HEK293T (cell line): ENCODE measurements around the gene MT1E.
A peak's percentile ranks its signal among the peaks of the same experiment; 100 is the strongest.

Experiments
- CTCF ChIA-PET: fragments of 350-600 bp; formaldehyde crosslinking; extraction: SDS; loops from one replicate; lab custom pipeline; 2021; ENCODE audit warnings: antibody characterized with exemption, inconsistent platforms; lab: Yijun Ruan, JAX
- POLR2A ChIA-PET: fragments of 350-600 bp; formaldehyde crosslinking; extraction: SDS; loops from one replicate; lab custom pipeline; 2020; ENCODE audit warnings: antibody characterized with exemption, inconsistent platforms; lab: Yijun Ruan, JAX
- DNase-seq: peaks from one replicate; pipeline ENCODE4 v3.0.0; 2012; ENCODE audit warnings: mixed read lengths; ENCODE audit errors: extremely low spot score
- ARNT ChIP-seq: fragments of 450-650 bp; IDR thresholded peaks from 2 replicates; pipeline ENCODE4 v1.6.1; 2017; ENCODE audit warnings: mild to moderate bottlenecking
- BHLHE40 ChIP-seq: fragments of 450-650 bp; IDR thresholded peaks from 2 replicates; pipeline ENCODE4 v1.6.1; 2016; ENCODE audit warnings: mild to moderate bottlenecking, moderate library complexity, borderline replicate concordance
- CTBP1 ChIP-seq: fragments of 450-650 bp; IDR thresholded peaks from 2 replicates; pipeline ENCODE4 v1.6.1; 2016; ENCODE audit warnings: borderline replicate concordance
- ELF4 ChIP-seq: fragments of 450-650 bp; IDR thresholded peaks from 2 replicates; pipeline ENCODE4 v1.6.1; 2017; ENCODE audit warnings: antibody characterized with exemption
- FOXA1 ChIP-seq: fragments of 450-650 bp; IDR thresholded peaks from 2 replicates; pipeline ENCODE4 v1.6.1; 2016; ENCODE audit warnings: mild to moderate bottlenecking
- FOXK2 ChIP-seq: fragments of 450-650 bp; IDR thresholded peaks from 2 replicates; pipeline ENCODE4 v1.6.1; 2016; ENCODE audit warnings: mild to moderate bottlenecking
- FOXM1 ChIP-seq: fragments of 450-650 bp; IDR thresholded peaks from 2 replicates; pipeline ENCODE4 v1.6.1; 2017; ENCODE audit warnings: mild to moderate bottlenecking, borderline replicate concordance
- HDGF ChIP-seq: fragments of 450-650 bp; IDR thresholded peaks from 2 replicates; pipeline ENCODE4 v1.6.1; 2017; ENCODE audit warnings: antibody characterized with exemption, borderline replicate concordance
- LEF1 ChIP-seq: fragments of 450-650 bp; IDR thresholded peaks from 2 replicates; pipeline ENCODE4 v1.6.1; 2017; ENCODE audit warnings: mild to moderate bottlenecking, borderline replicate concordance
- NFRKB ChIP-seq: fragments of 450-650 bp; IDR thresholded peaks from 2 replicates; pipeline ENCODE4 v1.6.1; 2016; ENCODE audit warnings: mild to moderate bottlenecking, moderate library complexity
- SP1 ChIP-seq: fragments of 450-650 bp; IDR thresholded peaks from 2 replicates; pipeline ENCODE4 v1.6.1; 2017
- SUZ12 ChIP-seq: fragments of 450-650 bp; IDR thresholded peaks from 2 replicates; pipeline ENCODE4 v1.6.1; 2016; ENCODE audit warnings: mild to moderate bottlenecking
- TARDBP ChIP-seq: fragments of 450-650 bp; IDR thresholded peaks from 2 replicates; pipeline ENCODE4 v1.6.1; 2016
- ZNF384 ChIP-seq: fragments of 450-650 bp; IDR thresholded peaks from 2 replicates; pipeline ENCODE4 v1.6.1; 2016
- TF ChIP-seq, protein P1 (sequence below): fragments of 450-650 bp; IDR thresholded peaks from 2 replicates; pipeline ENCODE4 v1.6.1; 2016

MT1E gene

DNA sequence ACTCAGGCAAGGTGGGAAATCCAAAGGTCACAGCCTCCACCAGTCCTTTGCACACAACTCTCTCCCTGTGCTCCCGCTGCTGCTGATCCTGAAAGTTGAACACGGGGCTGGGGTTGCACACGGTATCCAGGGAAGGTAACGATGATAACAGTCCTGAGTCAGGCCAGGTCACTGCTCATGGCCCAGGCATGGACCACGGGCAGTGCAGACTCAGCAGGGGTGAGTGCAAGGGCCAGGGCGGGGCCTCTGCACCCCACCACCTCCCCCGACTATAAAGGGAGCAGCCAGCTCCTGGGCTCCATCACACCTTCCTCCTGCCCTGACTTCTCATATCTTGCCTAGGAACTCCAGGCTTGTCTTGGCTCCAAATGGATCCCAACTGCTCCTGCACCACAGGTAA is 26.0 kb downstream of the MT1E start, which contains the start of gene MT1B:
Gene MT1B (plus strand): TSS at position 301 of the 400 bp plus-strand sequence. CDS start 68 bp downstream, at position 369.
- TF ChIP-seq, protein P1, sequence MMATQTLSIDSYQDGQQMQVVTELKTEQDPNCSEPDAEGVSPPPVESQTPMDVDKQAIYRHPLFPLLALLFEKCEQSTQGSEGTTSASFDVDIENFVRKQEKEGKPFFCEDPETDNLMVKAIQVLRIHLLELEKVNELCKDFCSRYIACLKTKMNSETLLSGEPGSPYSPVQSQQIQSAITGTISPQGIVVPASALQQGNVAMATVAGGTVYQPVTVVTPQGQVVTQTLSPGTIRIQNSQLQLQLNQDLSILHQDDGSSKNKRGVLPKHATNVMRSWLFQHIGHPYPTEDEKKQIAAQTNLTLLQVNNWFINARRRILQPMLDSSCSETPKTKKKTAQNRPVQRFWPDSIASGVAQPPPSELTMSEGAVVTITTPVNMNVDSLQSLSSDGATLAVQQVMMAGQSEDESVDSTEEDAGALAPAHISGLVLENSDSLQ: no peak
- no peak for TF ChIP-seq SP1
- TF ChIP-seq NFRKB: no peak
- no peak for TF ChIP-seq CTBP1
- no peak for DNase-seq
- POLR2A ChIA-PET: no interaction called here

DNA sequence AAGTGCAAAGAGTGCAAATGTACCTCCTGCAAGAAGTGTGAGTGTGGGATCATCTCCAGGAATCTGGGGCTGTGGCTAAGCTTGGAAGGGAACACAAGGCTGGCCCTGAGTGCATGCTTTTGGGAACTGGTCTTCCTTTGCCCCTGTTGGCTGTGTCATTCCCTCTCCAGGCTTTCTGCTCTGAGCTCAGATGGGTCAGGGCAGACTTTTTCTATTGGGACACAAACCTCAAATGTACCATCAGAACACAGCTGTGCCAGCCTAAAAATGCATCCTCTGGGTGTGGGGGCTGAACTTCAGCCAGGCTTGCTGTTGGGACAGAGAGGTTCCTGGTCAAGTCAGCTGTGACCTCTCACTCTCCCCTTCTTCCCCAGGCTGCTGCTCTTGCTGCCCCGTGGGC is 27.0 kb downstream of the MT1E start:
- ChIA-PET CTCF (no interaction called here), POLR2A (no interaction called here)
- no peak for DNase-seq
- no peak for TF ChIP-seq HDGF
- TF ChIP-seq FOXK2: no peak
- TF ChIP-seq, protein P1: no peak
- no peak for TF ChIP-seq NFRKB
- no peak for TF ChIP-seq SUZ12
- no peak for TF ChIP-seq LEF1
- TF ChIP-seq FOXM1: no peak
- TF ChIP-seq FOXA1: no peak
- TF ChIP-seq ZNF384: no peak

More for the DNA sequence above, 26.0 kb downstream of the MT1E start, which contains the start of gene MT1B:
- CTCF ChIA-PET: no interaction called here

DNA sequence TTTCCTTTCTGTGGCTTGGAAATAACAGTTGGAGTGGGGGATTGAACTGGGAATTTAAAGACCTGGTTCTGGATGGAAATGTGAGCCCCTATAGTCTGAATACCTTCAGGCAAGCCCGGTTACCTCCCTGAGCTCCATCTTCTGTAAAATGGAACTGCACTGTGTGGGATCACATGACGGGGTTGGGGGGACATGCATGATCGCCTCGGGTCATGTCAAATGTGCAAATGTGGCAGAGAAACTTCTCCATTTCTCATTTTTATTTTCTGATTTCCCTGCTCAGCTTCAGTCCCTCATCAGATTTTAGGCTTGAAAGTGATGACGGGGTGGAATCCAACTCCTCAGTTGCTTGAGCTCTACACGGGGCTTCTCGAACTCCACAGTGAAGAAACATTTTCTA is 27.6 kb downstream of the MT1E start:
- no peak for DNase-seq
- ChIA-PET CTCF (no interaction called here), POLR2A (interaction anchor here (0.6 to 1.1 kb wide), 2 partner anchors 15 to 29 kb away, joined by 3 read pairs; partner anchors contain the start of genes MT1G and MT1X)
- TF ChIP-seq ARNT (no peak), LEF1 (no peak), FOXK2 (no peak), FOXM1 (no peak), TARDBP (no peak), ELF4 (no peak), CTBP1 (no peak)
- TF ChIP-seq, protein P1: no peak

DNA sequence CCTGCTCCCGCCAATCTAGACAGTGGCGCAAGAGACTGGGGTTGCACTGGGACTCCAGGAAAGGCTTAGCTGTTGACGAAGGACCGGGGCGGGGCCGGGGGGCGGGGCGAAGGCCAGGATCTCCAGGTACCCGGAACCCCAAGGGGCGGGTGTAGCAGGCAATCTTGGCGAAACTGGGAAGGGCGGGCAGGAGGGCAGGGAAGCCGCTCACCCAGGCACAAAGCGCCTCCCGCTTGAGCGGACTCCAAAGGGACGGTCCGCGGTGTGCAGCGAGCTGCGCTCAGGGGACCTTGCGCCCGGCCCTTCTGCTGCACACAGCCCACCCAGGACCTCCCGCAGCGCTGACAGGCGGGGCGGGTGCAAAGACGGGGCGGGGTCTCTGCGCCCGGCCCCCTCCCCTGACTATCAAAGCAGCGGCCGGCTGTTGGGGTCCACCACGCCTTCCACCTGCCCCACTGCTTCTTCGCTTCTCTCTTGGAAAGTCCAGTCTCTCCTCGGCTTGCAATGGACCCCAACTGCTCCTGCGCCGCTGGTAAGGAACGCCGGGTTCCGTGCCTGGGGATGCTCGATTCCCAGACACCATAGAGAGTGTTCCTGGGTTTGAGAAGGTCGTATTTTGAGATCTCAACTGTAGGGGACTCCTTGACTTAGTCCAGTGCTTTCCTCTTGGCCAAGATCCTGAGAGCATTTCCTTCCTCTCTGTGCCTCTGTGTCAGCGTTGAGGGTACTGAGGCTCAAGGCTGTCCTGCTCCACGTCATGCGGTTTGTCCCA is 32.2 kb downstream of the MT1E start, which contains the start of gene MT1F:
Gene MT1F (plus strand): TSS at position 405 of the 772 bp plus-strand sequence. CDS start 100 bp downstream, at position 505.
- DNase-seq: peak; percentile 57
- ChIA-PET CTCF (no interaction called here), POLR2A (interaction anchor here (1.3 kb wide), 1 partner anchor 50 kb away, joined by 3 read pairs; the partner anchor contains the start of gene MT2A)
- TF ChIP-seq SUZ12 (no peak), ELF4 (no peak), CTBP1 (no peak), ARNT (no peak), TARDBP (no peak)
- TF ChIP-seq, protein P1: no peak

DNA sequence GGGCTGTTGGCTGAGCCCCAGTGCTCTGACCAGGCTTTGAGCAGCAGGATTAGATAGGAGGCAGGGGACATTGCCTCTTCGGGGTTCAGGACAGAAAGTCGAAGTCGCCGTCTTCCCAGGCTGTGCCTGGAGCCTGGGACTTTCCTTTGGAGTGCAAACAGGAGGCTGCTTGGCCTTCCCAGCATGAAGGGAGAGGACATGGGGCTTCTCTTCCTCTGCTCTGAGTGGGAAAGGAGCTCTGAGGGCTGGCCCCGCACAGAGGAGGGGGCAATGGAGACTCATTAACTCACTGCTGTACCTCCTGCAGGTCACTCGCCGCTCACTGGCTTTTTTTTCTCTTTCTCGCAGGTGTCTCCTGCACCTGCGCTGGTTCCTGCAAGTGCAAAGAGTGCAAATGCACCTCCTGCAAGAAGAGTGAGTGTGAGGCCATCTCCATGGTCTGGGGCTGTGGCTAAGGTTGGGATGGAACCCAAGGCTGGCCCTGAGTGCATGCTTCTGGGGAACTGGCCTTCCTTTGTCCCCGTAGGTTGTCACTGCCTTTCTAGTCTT is 32.8 kb downstream of the MT1E start:
- DNase-seq: no peak
- CTCF ChIA-PET: no interaction called here
- TF ChIP-seq TARDBP: no peak
- no peak for TF ChIP-seq ELF4
- no peak for TF ChIP-seq FOXK2
- no peak for TF ChIP-seq SUZ12
- TF ChIP-seq BHLHE40: no peak
- POLR2A ChIA-PET: interaction anchor here (1.3 kb wide), 1 partner anchor 50 kb away, joined by 3 read pairs; the partner anchor contains the start of gene MT2A

DNA sequence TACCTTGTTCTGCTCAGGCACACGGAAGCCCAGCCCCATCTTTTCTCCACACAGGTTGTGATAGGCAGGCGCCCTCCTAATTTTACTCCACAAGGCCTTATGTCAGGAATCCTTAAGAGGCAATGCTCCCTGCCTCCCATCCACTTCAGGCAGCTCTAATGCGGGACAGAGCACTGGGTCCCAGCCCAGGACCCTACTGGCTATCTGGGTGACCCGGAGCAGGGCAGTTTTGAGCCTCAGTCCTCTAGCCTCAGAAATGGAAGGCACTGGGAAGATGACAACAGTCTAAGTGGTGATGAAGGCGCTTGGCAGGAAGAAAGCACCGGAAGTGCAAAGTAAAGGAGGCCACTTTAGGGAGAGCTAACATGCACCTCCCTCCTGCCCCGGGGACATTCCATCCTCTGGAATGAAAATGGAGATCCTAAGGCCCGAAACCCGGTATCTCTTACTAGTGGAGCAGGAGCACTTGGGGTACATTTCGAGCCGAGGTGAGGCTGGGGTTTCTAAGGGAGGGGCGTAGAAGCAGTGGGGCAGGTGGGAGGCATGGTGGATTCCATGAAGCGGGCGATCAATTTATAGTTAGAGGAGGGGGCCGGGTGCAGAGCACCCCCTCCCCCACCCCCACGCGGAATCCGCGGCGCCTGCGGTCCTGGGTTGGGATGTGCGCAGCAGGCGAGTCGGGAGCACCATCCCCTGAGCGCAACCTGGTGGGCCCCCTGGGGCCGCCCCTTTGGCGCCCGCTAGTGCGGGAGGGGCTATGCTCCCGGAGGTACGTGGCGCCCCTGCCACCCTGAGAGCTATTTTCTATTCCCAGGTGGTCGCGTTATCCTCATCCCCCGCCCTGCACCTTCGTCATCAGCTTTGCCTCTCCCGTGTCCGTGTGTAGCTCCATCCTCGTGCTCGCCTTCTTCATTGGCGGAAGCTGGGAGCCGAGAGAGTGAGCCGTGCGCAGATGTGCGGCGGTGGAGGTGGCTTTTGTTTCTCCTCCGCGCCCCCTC is 37.1 kb downstream of the MT1E start:
- ChIA-PET CTCF (no interaction called here), POLR2A (no interaction called here)
- TF ChIP-seq, protein P1: no peak
- TF ChIP-seq ZNF384: no peak
- TF ChIP-seq FOXK2: no peak
- TF ChIP-seq SP1: no peak
- no peak for TF ChIP-seq BHLHE40
- DNase-seq: no peak
